MM.1S (cell line): Measurements from ENCODE around the gene CATSPERZ.

Source experiments
- DNase-seq: peaks from one replicate; pipeline ENCODE4 v3.0.0-alpha.2; 2015
- H2AFZ ChIP-seq: fragments of 300-600 bp; sonication (generic); 2 replicates; pipeline ENCODE4 v1.6.0; 2016; ENCODE audit warnings: antibody characterized with exemption, low read length
- H3F3A ChIP-seq: fragments of 300-600 bp; sonication (generic); 2 replicates; pipeline ENCODE4 v1.6.1; 2016; ENCODE audit warnings: mild to moderate bottlenecking, antibody characterized with exemption, low read length, moderate library complexity, mixed read lengths; ENCODE audit not compliant: insufficient read depth
- H3K27ac ChIP-seq: fragments of 300-600 bp; sonication (generic); 2 replicates; pipeline ENCODE4 v1.5.1; 2016; ENCODE audit warnings: mild to moderate bottlenecking, low read length
- H3K27me3 ChIP-seq: fragments of 300-600 bp; sonication (generic); replicated peaks from 2 replicates; pipeline ENCODE4 v1.6.0; 2016; ENCODE audit warnings: low read length; ENCODE audit not compliant: insufficient read depth
- H3K36me3 ChIP-seq: fragments of 300-600 bp; sonication (generic); replicated peaks from 2 replicates; pipeline ENCODE4 v1.6.1; 2016; ENCODE audit warnings: mild to moderate bottlenecking, low read length, mixed read lengths; ENCODE audit not compliant: insufficient read depth
- H3K4me1 ChIP-seq: fragments of 300-600 bp; sonication (generic); 2 replicates; pipeline ENCODE4 v1.6.1; 2016; ENCODE audit warnings: low read length, mixed read lengths
- H3K4me2 ChIP-seq: fragments of 300-600 bp; sonication (generic); 2 replicates; pipeline ENCODE4 v1.6.0; 2016; ENCODE audit warnings: low read depth, low read length
- H3K4me3 ChIP-seq: fragments of 300-600 bp; sonication (generic); 2 replicates; pipeline ENCODE4 v1.5.1; 2016; ENCODE audit warnings: low read length, mixed read lengths
- H3K79me2 ChIP-seq: fragments of 300-600 bp; sonication (generic); 2 replicates; pipeline ENCODE4 v1.6.1; 2016; ENCODE audit warnings: mixed run types, low read length, mixed read lengths
- H3K9ac ChIP-seq: fragments of 300-600 bp; sonication (generic); 2 replicates; pipeline ENCODE4 v1.6.1; 2016; ENCODE audit warnings: low read length, mixed read lengths
- H3K9me2 ChIP-seq: fragments of 300-600 bp; sonication (generic); replicated peaks from 2 replicates; pipeline ENCODE4 v1.6.1; 2016; ENCODE audit warnings: mild to moderate bottlenecking, low read length, mixed read lengths; ENCODE audit not compliant: insufficient read depth
- H3K9me3 ChIP-seq: fragments of 300-600 bp; sonication (generic); replicated peaks from 2 replicates; pipeline ENCODE4 v1.6.1; 2016; ENCODE audit warnings: mild to moderate bottlenecking, low read length, mixed read lengths; ENCODE audit not compliant: insufficient read depth
- H4K20me1 ChIP-seq: fragments of 300-600 bp; sonication (generic); 2 replicates; pipeline ENCODE4 v1.6.1; 2016; ENCODE audit warnings: mild to moderate bottlenecking, low read length, moderate library complexity, mixed read lengths; ENCODE audit not compliant: insufficient read depth
- CTCF ChIP-seq: fragments of 300-600 bp; sonication (generic); IDR thresholded peaks from 2 replicates; pipeline ENCODE4 v1.5.1; 2016; ENCODE audit warnings: antibody characterized with exemption, low read length, mixed read lengths
- EZH2 ChIP-seq: fragments of 300-600 bp; sonication (generic); optimal IDR thresholded peaks from 2 replicates; pipeline ENCODE3; 2017; ENCODE audit warnings: low read depth, mild to moderate bottlenecking, antibody characterized with exemption, low read length, mixed read lengths
- EZH2phosphoT487 ChIP-seq: fragments of 300-600 bp; sonication (generic); IDR thresholded peaks from 2 replicates; pipeline ENCODE4 v1.6.1; 2018; ENCODE audit warnings: antibody characterized with exemption, low read length

CATSPERZ gene

GRCh38 chr11:64343767-64344559 lies 43.8 kb downstream of the CATSPERZ start:
- TF ChIP-seq EZH2 (no peak), EZH2phosphoT487 (no peak), CTCF (no peak)
- Histone ChIP-seq H4K20me1 (no peaks in the 10 kb centered on the region), H3K4me2 (no peak overlapping the region), H3K27me3 (no peaks in the 10 kb centered on the region), H3K36me3 (no peaks in the 10 kb centered on the region), H3F3A (peaks cover 9% of the 10 kb centered on the region), H3K27ac (no peak overlapping the region), H3K9me3 (no peaks in the 10 kb centered on the region), H3K4me3 (no peak overlapping the region), H3K9me2 (no peaks in the 10 kb centered on the region), H2AFZ (no peak overlapping the region), H3K9ac (no peak overlapping the region), H3K4me1 (peaks cover 7% of the 10 kb centered on the region), H3K79me2 (peaks cover 39% of the 10 kb centered on the region)
- DNase-seq, result no peak

GRCh38 chr11:64344787-64345186 lies 44.6 kb downstream of the CATSPERZ start:
- Histone ChIP-seq H4K20me1 (no peaks in the 10 kb centered on the region), H3K4me1 (peaks cover 7% of the 10 kb centered on the region)

DNA sequence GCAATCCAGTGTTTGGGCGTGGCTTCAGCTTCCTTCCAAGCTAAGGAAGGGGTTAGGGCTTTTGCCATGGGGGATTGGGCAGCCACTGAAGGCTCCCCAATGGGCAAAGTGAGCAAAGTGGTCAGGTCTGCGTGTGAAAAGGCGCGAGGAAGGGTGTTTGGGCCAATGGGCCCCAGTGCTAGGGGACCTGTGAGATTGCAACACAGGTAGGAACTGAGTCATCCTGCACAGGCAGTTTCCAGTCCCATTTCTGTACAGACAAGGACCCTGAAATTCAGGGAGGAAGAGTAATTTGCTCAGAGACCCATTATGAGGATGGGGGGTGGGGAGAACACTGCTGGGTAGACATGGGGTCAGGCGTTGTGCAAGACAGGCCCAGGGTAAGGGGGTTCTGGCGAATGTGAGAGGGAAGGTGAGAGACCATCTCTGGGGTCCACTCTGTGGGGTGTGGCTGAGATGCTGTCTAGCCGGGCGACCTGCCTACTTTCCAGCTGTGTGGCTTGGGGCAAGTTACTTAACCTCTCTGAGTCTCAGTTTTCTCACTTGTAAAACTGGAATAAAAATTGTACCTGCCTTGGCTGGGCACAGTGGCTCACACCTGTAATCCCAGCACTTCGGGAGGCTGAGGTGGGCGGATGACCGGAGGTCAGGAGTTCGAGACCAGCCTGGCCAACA lies 47.2 kb downstream of the CATSPERZ start:
- Histone ChIP-seq H3K36me3 (no peaks in the 10 kb centered on the region), H2AFZ (no peak overlapping the region), H3K4me3 (no peak overlapping the region), H3K4me2 (no peak overlapping the region), H3K9ac (no peak overlapping the region), H3K27ac (no peak overlapping the region), H4K20me1 (no peaks in the 10 kb centered on the region), H3K79me2 (peaks cover 12% of the 10 kb centered on the region; the same call in 1 of the 2 replicates), H3K27me3 (no peaks in the 10 kb centered on the region), H3K4me1 (no peaks in the 10 kb centered on the region), H3F3A (0 out of 2 replicates have a peak, but pooled peaks cover 1% of the 10 kb centered on the region), H3K9me2 (no peaks in the 10 kb centered on the region), H3K9me3 (no peaks in the 10 kb centered on the region)
- no peak for DNase-seq
- TF ChIP-seq EZH2 (no peak), CTCF (no peak), EZH2phosphoT487 (no peak)

More at GRCh38 chr11:64344787-64345186, 44.6 kb downstream of the CATSPERZ start:
- no peak for DNase-seq
- Histone ChIP-seq H3K27ac (no peak overlapping the region), H3K9ac (no peak overlapping the region), H2AFZ (no peak overlapping the region), H3K4me2 (no peak overlapping the region), H3K79me2 (peaks cover 34% of the 10 kb centered on the region), H3K36me3 (no peaks in the 10 kb centered on the region), H3K9me2 (no peaks in the 10 kb centered on the region), H3K27me3 (no peaks in the 10 kb centered on the region), H3K9me3 (no peaks in the 10 kb centered on the region), H3K4me3 (no peak overlapping the region), H3F3A (peaks cover 4% of the 10 kb centered on the region)
- no peak for TF ChIP-seq EZH2phosphoT487
- TF ChIP-seq EZH2, result no peak
- no peak for TF ChIP-seq CTCF
